Keratinocyte (primary cell): ENCODE measurements around the gene SCAF1.

ENCODE experiments used
- EZH2 ChIP-seq: IDR thresholded peaks from one replicate; pipeline ENCODE4 v1.6.1; 2012; ENCODE audit warnings: inconsistent platforms, mild to moderate bottlenecking, low read length, moderate library complexity
- TF ChIP-seq, protein P1 (sequence below), 3 experiments: IDR thresholded peaks in 1 of 3; conservative IDR thresholded peaks in 1 of 3; optimal IDR thresholded peaks in 1 of 3; 2 replicates in 2 of 3; 3 replicates in 1 of 3; pipeline versions ENCODE3 to v1.5.1; 2011; ENCODE audit warnings: low read length in 3 of 3, mild to moderate bottlenecking in 3 of 3, moderate library complexity in 2 of 3, control low read depth in 1 of 3, inconsistent platforms in 1 of 3; ENCODE audit not compliant: insufficient read depth in 2 of 3; ENCODE audit errors: extremely low read depth in 1 of 3

DNA sequence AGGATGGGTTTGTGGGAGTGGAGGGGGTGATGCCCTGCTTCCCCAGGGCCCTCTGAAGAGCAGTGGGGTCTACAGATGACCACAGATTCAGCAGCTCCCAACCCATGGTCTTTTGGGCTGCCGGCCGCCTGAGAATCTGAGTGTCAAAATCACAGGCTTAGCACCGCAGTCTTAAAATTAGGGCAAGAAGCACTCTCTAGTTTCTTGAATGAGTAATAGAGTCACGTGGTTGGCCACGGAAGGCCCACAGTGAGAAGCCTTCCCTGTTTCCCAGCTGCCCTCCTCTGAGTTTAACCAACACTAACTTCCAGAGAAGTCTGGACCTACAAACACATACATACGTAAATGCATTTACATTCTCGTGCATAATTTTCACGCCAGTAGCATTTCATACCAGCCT is 40.3 kb downstream of the SCAF1 start:
- TF ChIP-seq EZH2: no peak
- TF ChIP-seq, protein P1, sequence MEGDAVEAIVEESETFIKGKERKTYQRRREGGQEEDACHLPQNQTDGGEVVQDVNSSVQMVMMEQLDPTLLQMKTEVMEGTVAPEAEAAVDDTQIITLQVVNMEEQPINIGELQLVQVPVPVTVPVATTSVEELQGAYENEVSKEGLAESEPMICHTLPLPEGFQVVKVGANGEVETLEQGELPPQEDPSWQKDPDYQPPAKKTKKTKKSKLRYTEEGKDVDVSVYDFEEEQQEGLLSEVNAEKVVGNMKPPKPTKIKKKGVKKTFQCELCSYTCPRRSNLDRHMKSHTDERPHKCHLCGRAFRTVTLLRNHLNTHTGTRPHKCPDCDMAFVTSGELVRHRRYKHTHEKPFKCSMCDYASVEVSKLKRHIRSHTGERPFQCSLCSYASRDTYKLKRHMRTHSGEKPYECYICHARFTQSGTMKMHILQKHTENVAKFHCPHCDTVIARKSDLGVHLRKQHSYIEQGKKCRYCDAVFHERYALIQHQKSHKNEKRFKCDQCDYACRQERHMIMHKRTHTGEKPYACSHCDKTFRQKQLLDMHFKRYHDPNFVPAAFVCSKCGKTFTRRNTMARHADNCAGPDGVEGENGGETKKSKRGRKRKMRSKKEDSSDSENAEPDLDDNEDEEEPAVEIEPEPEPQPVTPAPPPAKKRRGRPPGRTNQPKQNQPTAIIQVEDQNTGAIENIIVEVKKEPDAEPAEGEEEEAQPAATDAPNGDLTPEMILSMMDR (optimal IDR thresholded peaks at IDR 0.05 in 1 of 3, IDR thresholded peaks at IDR 0.05 in 1 of 3, conservative IDR thresholded peaks at IDR 0.05 in 1 of 3; ENCODE audit: extremely low read depth in 1 of 3, insufficient read depth in 2 of 3, low read length in 3 of 3): no peak
